ENCODE data around the gene CALML6. TPM values are rescaled to one million over a fixed set of nuclear protein-coding genes. Genes with fewer than 3 reads are reported as not detected.

Gene CALML6
- total and polyA plus RNA-seq, 2 of the 8 experiments (the other 6 are each of a cell fraction or from before 2014, with no cell fraction given): 0.54 to 1.3 TPM

DNA sequence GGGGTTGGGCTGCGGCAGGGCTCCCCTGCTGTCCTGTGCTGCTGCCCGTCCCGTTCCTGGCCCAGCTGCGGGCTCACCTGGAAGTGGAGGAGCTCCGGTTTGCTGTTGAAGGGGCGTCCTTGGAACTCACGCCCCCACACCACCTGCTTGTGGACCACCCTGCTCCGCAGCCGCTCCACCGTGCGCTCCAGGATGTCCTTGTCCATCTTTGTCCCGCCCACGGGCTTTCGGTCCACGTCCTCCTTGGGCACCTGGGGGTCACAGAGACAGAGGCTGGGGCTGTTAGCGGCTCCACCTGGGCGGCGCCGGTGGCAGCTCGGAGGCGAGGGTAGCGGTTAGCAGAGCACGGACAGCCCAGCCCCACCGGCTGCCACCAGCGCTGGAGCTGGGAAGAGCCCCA lies 49.8 kb downstream of the CALML6 start:
- no peak overlapping the region for H2BK5ac ChIP-seq (ENCODE audit: low read depth, low read length)
- no peak overlapping the region for H4K91ac ChIP-seq (replicated peaks; ENCODE audit: insufficient read length, low read length)
- peak overlapping the region; percentile 14; the same call in 1 of the 2 replicates for H4K8ac ChIP-seq (ENCODE audit: extremely low read depth, insufficient read depth, low read length)
- H3K4me1 ChIP-seq (replicated peaks in 1 of 4; ENCODE audit: control insufficient read depth in 3 of 4, insufficient read depth in 4 of 4, low read length in 3 of 4): peaks cover 0 to 10% (median 9%) of the 10 kb centered on the region in 4 experiments; a peak in 6 of 7 replicates
- no peak overlapping the region for H3K56ac ChIP-seq (replicated peaks; ENCODE audit: insufficient read length, low read depth, low read length)
- H2BK12ac ChIP-seq (ENCODE audit: low read depth, low read length): no peak overlapping the region
- no peak overlapping the region for H3K4ac ChIP-seq (replicated peaks; ENCODE audit: insufficient read length, low read depth, low read length)
- no peak overlapping the region for H3K23ac ChIP-seq (ENCODE audit: insufficient read length)
- no peak overlapping the region for H2AK5ac ChIP-seq (ENCODE audit: low read depth, low read length)
- H4K5ac ChIP-seq (ENCODE audit: insufficient read length, low read depth, low read length): no peak overlapping the region
- H4K20me1 ChIP-seq (replicated peaks in 1 of 2; ENCODE audit: control insufficient read depth in 1 of 2, insufficient read depth in 2 of 2, low read length in 2 of 2): peaks cover 0 to 3% of the 10 kb centered on the region in 2 experiments
- no peak overlapping the region for H2BK15ac ChIP-seq (ENCODE audit: low read length)
- no peak overlapping the region for H2BK120ac ChIP-seq (replicated peaks; ENCODE audit: low read depth, low read length)
- H3K23me2 ChIP-seq (ENCODE audit: low read depth, low read length): no peaks in the 10 kb centered on the region; the same call in 1 of the 2 replicates
- no peak overlapping the region for H3K9ac ChIP-seq (replicated peaks in 1 of 4; ENCODE audit: extremely low read depth in 1 of 4, low read depth in 3 of 4, low read length in 3 of 4)
- H3K4me3 ChIP-seq (ENCODE audit: extremely low read depth in 1 of 4, insufficient read depth in 2 of 4, low read depth in 3 of 4, low read length in 4 of 4): no peak overlapping the region
- H3K27me3 ChIP-seq (replicated peaks in 1 of 4; ENCODE audit: control insufficient read depth in 3 of 4, extremely low read depth in 1 of 4, insufficient read depth in 3 of 4, low read length in 3 of 4): no peaks in the 10 kb centered on the region
- no peaks in the 10 kb centered on the region for H3K79me1 ChIP-seq (ENCODE audit: low read depth, low read length)
- no peaks in the 10 kb centered on the region for H3K79me2 ChIP-seq (ENCODE audit: control insufficient read depth in 1 of 2, insufficient read depth in 2 of 2, low read length in 2 of 2)
- H2AFZ ChIP-seq (ENCODE audit: low read length): no peak overlapping the region
- no peaks in the 10 kb centered on the region for H3K9me3 ChIP-seq (ENCODE audit: insufficient read depth in 2 of 2, low read depth in 1 of 2, low read length in 1 of 2)
- no peak overlapping the region for H2BK20ac ChIP-seq (ENCODE audit: low read length)
- no peak overlapping the region for H3K18ac ChIP-seq (ENCODE audit: extremely low read depth, low read length)
- ChIA-PET CTCF (ENCODE audit: partially characterized antibody) (interaction anchor here (0.5 to 15.6 kb wide), 5 partner anchors 10 to 78 kb away, joined by 3 to 249 read pairs (median 10); no protein-coding TSS in a partner anchor), POLR2A (ENCODE audit: partially characterized antibody) (no interaction called here)
- H3K36me3 ChIP-seq (ENCODE audit: control insufficient read depth in 2 of 4, insufficient read depth in 4 of 4, low read length in 3 of 4): no peaks in the 10 kb centered on the region
- no peak for DNase-seq (ENCODE audit: low read depth in 1 of 2, low spot score in 2 of 2)
- H3K27ac ChIP-seq (ENCODE audit: low read depth, low read length): no peak overlapping the region
- no peak overlapping the region for H3K14ac ChIP-seq (ENCODE audit: insufficient read length)
- H3K4me2 ChIP-seq (ENCODE audit: insufficient read depth in 1 of 2, low read depth in 2 of 2, low read length in 2 of 2): no peak overlapping the region
- WGBS, 2 experiments (ENCODE audit: extremely low coverage in 1 of 2, insufficient coverage in 1 of 2, insufficient read length in 1 of 2, insufficient replicate concordance in 2 of 2, low coverage in 1 of 2, low lambda C conversion rate in 2 of 2, missing lambda C conversion rate in 1 of 2): 89% methylated on average over 24 of the region's 25 CpGs; no CpG with 5 or more reads in 1 of the 2 experiments
- FAIRE-seq: no peak
- no peak for TF ChIP-seq CTCF (IDR thresholded peaks at IDR 0.05; ENCODE audit: control extremely low read depth in 1 of 3, insufficient read depth in 1 of 3, low read depth in 1 of 3, low read length in 3 of 3)
- TF ChIP-seq TAF1 (IDR thresholded peaks at IDR 0.05; ENCODE audit: low read depth, low read length): no peak
- no peak for TF ChIP-seq TCF12 (IDR thresholded peaks at IDR 0.05; ENCODE audit: low read depth, low read length)
- no peak for TF ChIP-seq KDM5A (IDR thresholded peaks at IDR 0.05; ENCODE audit: low read length)
- TF ChIP-seq SP4 (IDR thresholded peaks at IDR 0.05; ENCODE audit: low read length): no peak
- TF ChIP-seq MAFK (IDR thresholded peaks at IDR 0.05; ENCODE audit: low read depth, low read length): no peak
- no peak for TF ChIP-seq EGR1 (IDR thresholded peaks at IDR 0.05; ENCODE audit: borderline replicate concordance, low read depth, low read length)
- no peak for TF ChIP-seq NANOG (IDR thresholded peaks at IDR 0.05; ENCODE audit: insufficient read depth, low read depth, low read length, poor library complexity, severe bottlenecking)
- TF ChIP-seq ZNF274 (IDR thresholded peaks at IDR 0.05; ENCODE audit: borderline replicate concordance, extremely low read depth, low read length): no peak
- no peak for TF ChIP-seq GTF2F1 (IDR thresholded peaks at IDR 0.05; ENCODE audit: borderline replicate concordance, low read depth, low read length)
- no peak for TF ChIP-seq POLR2AphosphoS5 (IDR thresholded peaks at IDR 0.05; ENCODE audit: low read depth, low read length)
- TF ChIP-seq HDAC6 (IDR thresholded peaks at IDR 0.05; ENCODE audit: low read depth, low read length): no peak
